ENCODE results near the gene DDOST.

DDOST gene

GRCh38 chr1:20684651-20685050 lies 23.5 kb upstream of the DDOST start:
- H3K4me3 ChIP-seq (replicated peaks; ENCODE audit: low read depth, low read length), result no peak overlapping the region
- TF ChIP-seq CTCF (IDR thresholded peaks at IDR 0.05; ENCODE audit: low read depth, low read length, missing control alignments), result no peak
- no peak for DNase-seq (ENCODE audit: extremely low read depth, low read depth)

- TF ChIP-seq CTCF (IDR thresholded peaks at IDR 0.05; ENCODE audit: low read depth, low read length, missing control alignments), result no peak
- DNase-seq (ENCODE audit: extremely low read depth, low read depth), result no peak
- no peak overlapping the region for H3K4me3 ChIP-seq (replicated peaks; ENCODE audit: low read depth, low read length)
Observed at GRCh38 chr1:20684050-20684620, 23.0 kb upstream of the DDOST start.

- TF ChIP-seq CTCF (IDR thresholded peaks at IDR 0.05; ENCODE audit: low read depth, low read length, missing control alignments), result no peak
- no peak for DNase-seq (ENCODE audit: extremely low read depth, low read depth)
Observed at GRCh38 chr1:20683614-20684013, 22.4 kb upstream of the DDOST start.

GRCh38 chr1:20682571-20683236 lies 21.5 kb upstream of the DDOST start:
- TF ChIP-seq CTCF (IDR thresholded peaks at IDR 0.05; ENCODE audit: low read depth, low read length, missing control alignments), result no peak
- no peak overlapping the region for H3K4me3 ChIP-seq (replicated peaks; ENCODE audit: low read depth, low read length)
- DNase-seq (ENCODE audit: extremely low read depth, low read depth), result no peak

More at GRCh38 chr1:20683614-20684013, 22.4 kb upstream of the DDOST start:
- H3K4me3 ChIP-seq (replicated peaks; ENCODE audit: low read depth, low read length), result no peak overlapping the region

GRCh38 chr1:20681999-20682398 lies 20.8 kb upstream of the DDOST start:
- no peak for TF ChIP-seq CTCF (IDR thresholded peaks at IDR 0.05; ENCODE audit: low read depth, low read length, missing control alignments)
- H3K4me3 ChIP-seq (replicated peaks; ENCODE audit: low read depth, low read length), result no peak overlapping the region

GRCh38 chr1:20680269-20680668 lies 19.1 kb upstream of the DDOST start:
- no peak for TF ChIP-seq CTCF (IDR thresholded peaks at IDR 0.05; ENCODE audit: low read depth, low read length, missing control alignments)
- H3K4me3 ChIP-seq (replicated peaks; ENCODE audit: low read depth, low read length), result no peak overlapping the region
- DNase-seq (ENCODE audit: extremely low read depth, low read depth), result no peak

More at GRCh38 chr1:20681999-20682398, 20.8 kb upstream of the DDOST start:
- no peak for DNase-seq (ENCODE audit: extremely low read depth, low read depth)
